IPS-NIHi7 (cell line): ENCODE measurements around the gene MAGI2.

Experiments
- DNase-seq: peaks from one replicate; pipeline ENCODE4 v3.0.0; 2012; ENCODE audit warnings: mixed read lengths; ENCODE audit errors: extremely low spot score

The MAGI2 gene

DNA sequence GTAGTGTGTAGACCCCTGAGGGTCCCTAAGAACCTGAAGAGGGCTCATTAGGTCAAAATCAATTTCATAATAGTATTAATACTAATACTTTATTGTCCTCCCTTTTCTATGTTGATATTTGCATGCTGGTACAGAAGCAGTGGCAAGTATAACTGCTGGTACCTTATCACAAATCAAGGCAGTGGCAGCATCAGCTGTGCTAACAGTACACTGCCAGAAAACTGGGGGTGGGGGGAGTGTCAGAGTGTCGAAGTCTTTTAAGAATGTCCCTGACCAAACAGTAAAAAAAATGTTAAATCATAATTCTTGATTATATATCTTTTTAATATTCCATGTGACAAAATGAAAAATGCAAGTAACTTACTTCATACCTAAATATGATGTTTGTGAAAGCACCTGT, 716.9 kb downstream of the MAGI2 start:
- no peak for DNase-seq

DNA sequence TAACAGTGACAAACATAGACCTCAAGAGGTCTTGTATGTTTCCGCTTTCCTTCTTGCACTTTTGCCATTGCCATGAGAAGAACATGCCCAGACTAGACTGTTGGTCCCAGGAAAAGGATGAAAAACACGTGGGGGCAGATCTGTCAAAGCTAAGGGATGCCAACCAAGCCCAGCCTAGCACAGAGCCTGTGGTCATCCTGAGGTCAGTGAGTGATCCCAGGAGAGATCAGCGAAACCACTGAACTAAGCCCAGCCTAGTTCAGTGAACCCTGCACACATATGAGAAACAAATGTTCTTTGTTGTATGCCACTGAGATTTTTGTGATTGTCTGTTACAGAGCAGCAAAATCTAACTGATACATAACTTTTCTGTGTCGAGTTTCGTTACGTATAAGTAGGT, 718.8 kb downstream of the MAGI2 start:
- no peak for DNase-seq

DNA sequence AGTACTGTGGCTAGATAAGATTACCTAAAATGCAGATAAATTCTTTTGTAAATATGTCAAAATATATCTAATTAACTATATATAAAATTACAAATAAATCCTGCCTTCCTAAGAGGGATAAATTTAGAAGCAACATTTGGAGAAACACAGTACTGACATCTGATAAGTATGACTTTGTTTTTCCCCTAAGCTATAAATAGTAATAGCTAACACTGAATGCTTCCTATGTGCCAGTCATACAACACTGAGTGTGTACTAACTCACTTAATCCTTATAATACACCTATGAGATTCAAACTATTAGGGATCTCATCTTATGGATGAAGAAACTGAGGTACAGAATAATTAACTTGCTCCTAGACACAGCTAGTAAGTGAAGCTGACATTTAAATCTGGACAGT, 733.4 kb downstream of the MAGI2 start:
- DNase-seq: no peak

DNA sequence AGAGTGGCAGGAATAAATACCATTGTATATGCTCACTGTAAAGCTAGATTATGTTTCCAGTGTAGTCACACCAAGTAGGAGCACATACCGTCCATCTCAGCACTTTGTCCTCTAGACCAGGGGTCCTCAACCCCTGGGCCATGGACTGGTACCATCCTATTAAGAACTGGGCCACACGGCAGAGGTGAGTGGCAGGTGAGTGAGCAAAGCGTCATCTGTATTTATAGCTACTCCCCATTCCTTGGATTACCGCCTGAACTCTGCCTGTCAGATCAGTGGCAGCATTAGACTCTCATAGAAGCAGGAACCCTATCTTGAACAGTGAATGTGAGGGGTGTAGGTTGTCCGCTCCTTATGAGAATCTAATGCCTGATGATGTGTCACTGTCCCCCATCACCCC, 735.3 kb downstream of the MAGI2 start:
- no peak for DNase-seq

DNA sequence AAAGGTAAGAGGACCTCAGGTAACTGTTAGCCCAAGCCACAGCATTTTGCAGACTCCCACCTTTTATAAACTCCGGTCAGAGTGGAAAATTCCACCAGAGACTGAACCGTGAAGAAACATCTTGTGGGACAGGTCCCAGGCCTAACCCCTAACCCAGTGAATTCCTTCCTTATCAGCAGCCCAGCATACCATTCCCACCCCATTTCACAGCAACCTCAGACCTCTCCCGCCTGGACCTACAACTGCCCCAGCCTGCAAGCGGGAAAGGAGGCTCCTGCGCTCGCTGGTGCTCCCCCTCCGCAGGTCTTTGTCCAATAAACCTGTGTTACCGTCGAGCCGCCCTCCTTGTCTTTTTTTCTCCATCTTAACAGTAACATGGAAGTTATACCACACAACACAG, 736.6 kb downstream of the MAGI2 start:
- peak; percentile 45 for DNase-seq

DNA sequence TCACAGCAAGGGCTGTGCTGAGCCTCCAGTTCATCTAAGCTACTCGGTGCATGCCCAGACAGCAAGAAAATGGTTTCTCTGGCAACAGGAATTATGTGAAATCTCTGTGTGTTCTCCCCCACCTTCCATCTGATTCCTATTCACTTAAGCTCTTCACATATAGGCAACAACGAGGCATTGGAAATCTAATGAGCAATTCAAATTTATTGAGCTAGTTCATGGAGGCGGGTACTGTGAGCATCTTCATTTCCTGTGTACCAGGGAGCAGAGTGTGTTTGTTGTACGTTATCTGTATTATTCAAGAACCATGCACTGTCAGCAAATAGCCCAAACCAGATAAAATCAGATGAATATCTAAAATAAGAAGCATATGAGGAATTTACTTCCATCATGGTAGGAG, 739.1 kb downstream of the MAGI2 start:
- no peak for DNase-seq

DNA sequence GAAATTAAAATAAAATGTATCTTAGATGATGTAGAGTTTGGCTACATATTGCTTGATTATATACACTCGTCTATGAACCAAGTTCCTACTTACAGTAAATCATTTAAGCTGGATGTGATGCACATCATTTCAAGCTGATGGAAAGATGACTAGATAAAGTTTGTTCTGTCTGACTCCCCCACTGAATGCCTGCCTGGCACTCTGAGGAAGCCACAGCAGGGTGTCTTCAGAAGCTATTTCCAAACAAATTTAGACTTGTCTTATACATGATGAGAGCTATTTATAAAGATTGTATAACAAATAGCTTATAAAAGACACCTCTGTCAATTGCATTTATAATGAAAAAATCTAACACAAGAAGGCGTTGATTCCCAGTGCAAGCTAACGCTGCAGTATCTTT, 741.4 kb downstream of the MAGI2 start:
- DNase-seq: no peak

DNA sequence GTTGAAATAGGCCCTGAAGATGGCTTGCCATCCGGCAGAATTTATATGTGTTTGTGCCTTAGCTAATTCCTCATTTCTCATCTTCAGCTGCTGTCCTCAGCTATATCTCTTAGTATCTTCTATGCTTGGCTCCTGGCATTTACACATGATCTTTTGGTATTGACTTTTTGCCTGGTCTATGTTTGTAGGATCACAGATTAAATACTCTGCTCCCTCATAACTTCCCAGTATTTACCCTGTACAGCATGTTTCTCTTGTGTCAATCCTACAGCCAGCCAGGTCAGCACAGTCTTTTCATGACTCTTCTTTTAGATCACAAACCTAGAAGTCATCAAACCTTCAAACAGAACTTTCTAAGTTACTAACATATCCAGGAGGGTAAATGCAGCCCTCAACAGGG, 743.8 kb downstream of the MAGI2 start:
- no peak for DNase-seq

DNA sequence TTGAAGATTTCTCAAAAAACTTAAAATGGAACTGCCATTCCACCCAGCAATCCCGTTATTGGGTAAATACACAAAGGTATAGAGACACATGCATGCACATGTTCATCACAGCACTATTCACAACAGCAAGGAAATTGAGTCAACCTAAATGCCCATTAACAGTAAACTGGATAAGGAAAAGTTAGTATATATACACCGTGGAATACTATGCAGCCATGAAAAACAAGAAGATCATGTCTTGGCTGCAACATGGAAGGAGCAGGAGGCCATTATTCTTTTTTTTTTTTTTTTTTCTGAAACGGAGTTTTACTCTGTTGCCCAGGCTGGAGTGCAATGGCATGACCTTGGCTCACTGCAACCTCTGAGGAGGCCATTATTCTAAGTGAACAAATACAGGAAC, 749.0 kb downstream of the MAGI2 start:
- DNase-seq: no peak

DNA sequence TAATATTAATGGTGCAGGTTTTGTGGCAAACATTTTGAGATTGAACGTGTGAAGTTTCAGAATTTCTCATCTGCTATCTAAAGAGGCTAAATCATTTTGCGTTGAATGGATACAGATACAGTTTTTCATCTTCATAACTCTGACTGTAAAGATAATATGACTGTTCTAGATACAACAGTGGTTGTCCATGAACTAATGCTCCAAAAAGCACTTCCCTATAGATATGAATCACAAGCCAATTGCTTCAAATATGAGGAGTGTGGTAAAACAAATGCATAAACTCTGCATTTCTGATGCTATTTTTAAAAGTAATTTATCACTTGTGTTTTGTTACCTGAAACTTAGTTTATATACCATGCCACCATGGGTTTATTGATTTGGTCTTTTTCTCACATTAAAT, 750.1 kb downstream of the MAGI2 start:
- no peak for DNase-seq

DNA sequence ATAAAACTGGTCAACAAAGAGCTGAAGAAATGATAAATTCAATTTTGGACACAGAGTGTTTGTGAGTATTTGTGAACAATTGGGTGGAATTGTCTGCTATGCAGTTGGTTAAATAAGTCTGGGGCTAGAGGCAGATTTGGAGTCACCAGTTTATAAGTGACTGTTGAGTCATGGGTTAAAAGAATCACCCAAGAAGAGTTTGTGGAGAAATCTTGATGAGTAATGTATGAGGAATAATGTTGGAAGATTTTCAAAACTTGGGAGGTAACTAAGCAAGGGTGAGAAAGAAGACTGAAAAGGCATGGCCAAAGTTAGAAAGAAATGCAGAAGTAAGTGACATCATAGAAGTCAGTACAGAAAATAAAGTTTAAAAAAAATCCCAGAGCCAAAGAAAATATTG, 750.7 kb downstream of the MAGI2 start:
- DNase-seq: no peak

DNA sequence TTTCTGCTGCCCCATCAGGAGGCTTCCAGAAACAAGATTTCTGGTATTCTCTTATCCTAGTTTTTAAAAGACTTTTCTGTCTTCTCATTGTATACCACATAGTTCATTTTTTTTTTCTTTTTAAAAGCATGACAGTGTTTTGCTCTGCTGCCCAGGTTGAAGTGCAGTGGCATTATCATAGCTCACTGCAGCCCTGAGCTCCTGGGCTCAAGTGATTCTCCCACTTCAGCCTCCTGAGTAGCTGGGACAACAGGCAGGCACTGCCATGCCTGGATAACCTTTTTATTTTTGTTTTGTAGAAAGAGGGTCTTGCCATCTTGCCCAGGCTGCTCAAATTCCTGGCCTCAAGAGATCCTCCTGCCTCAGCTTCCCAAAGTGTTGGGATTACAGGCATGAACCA, 757.6 kb downstream of the MAGI2 start:
- DNase-seq: no peak

DNA sequence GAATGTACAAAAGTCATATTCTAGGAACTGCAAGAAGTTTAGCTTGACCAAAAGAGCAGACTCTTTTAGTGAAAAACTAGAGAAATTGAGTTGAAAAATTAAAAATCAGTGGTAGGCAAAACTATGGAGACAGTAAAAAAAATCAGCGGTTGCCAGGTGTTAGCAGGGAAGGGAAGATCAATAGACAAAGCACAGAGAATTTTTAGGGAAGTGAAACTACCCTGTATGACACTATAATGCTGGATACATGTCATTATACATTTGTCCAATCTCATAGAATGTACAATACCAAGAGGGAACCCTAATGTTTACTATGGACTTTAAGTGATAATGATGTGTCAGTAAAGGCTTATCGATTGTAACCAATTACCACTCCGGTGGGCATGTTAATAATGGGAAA, 761.9 kb downstream of the MAGI2 start:
- no peak for DNase-seq

DNA sequence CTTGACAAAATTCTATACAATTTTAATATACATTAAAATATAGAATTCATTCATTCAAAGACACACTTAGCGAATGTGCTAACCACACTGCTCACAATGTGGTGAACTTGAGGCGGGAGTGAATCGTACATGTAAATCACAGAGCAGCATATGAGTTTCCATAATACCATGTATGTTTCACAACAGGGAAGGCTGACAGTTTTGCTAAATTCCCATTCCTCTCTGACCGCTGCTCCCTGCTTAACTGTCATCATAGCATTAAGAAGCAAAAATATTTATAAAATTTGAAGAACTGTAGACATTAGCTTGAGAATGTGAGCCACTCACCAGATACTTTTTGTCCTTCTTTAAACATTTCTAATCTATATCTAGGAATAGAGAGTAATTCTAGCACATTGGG, 763.3 kb downstream of the MAGI2 start:
- DNase-seq: no peak

DNA sequence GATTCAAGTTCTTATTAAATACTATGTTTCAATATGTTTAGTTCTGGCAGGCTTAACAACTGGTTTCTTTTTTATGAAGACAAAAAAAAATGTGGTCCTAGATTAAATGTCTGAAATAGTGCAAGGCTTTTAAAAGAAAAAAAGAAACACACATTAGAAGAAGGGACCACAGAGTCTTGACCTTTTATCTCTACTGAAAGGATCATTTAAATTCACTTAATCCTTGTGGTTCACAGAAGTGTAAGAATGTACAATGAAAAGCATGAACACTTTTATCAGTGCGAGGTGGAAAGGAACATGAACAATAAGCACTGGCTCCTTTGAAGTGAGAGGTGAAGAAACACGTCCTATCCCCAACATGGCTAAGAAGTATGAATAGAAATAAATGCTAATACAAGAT, 765.1 kb downstream of the MAGI2 start:
- DNase-seq: no peak

DNA sequence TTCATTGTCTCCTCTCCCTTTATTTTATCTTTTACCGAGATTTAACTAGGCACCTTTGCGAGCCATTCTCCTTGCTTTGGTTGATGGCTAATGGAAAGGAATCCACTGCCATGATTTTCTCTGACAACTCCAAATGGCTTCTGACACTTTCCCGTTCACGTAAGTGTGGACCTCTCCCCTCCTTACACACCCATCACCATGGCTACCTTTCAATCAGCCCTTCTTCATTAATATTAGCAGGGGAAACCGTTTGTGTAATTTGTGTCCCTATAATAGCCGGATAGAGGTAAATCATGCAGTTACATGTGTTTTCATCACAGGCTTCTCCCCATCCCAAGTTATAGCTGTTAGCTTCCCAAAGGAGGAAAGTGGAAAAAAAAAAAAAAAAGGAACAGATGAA, 767.3 kb downstream of the MAGI2 start:
- DNase-seq: no peak

DNA sequence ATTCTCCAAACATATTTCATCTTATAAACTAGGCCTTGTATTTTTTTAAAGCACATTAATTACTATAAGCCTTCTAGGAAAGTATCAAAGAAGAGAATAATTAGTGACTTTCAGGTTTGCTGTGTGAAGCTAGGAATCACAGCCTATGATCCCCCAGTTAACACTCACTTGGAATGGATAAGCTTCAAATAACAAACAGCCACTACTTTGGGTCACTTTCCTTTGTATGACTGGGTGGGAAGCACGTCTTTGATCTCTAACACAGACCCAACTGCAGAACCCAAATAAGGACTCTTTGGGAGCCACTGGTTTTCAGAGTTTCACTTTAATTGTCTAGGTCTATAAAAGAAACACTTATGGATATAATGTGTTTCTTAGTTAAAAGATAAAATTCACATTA, 769.3 kb downstream of the MAGI2 start:
- no peak for DNase-seq

DNA sequence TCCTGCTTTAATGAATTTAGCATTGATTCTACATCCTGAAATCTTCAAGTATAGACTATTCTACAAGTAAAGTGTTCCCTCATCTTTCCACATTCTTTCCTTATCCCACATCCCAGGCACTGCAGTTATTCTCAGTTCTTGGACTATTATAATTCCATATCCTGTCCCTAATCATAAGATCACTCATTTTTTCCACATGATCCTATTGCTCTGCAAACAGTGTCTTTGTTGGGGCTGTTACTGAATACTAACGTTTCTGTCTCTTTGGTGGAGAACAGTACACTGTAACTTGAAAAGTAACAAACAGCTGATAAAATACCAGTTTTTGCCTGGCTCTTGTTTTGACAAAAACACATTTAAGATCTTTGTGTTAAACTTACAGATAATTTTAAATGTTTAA, 769.9 kb downstream of the MAGI2 start:
- DNase-seq: no peak

DNA sequence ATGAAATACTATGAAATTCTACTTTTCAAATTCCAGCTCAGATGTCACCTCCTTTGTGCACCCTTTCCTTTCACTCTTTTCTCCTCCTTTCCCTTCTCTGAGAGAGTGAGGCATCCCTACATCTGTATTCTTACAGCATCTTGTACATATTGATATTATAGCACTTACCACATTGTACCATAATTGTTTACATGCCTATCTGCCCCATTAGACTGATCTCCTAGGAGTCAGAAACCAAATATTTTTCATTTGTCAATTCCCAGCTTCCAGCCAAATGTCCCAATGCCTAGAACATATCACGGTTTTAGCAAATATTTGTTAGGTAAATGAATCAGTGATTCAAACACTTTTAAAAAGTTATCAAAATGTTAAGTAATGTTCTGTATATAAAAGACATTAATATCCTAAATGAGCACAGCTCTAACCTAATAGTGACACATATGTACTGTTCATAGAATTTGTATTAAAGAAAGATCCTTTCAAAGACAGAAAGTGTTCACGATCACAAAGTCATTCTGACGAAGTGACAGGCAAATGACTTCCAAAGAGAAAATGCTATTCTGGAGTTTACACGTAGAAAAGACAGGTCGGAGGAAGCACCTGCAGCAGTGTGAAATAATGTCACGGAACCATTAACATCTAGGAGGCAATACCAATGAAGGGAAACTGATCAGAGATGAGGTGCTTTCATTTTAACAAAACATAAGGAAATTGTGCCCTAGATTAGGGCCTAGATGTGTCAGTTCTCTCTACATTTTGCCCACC, 774.2 kb downstream of the MAGI2 start:
- DNase-seq: no peak

DNA sequence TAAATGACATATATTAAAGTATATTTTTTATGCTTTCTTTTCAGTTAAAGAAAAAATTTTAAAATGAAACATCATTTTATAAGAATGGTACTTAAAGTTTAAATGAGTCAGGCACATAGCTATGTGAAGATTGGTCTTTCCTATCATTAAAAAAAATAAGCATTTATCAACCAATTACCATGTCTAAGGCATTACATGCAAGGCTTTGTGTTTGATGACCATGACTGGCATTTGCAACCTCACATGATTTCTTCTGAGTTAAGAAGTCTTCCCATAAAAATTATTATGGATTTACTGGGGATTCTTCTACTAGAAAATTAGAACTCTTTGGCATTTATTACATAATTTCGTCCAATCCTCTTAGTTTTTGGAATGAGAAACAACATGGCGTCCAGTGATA, 776.1 kb downstream of the MAGI2 start:
- DNase-seq: no peak

DNA sequence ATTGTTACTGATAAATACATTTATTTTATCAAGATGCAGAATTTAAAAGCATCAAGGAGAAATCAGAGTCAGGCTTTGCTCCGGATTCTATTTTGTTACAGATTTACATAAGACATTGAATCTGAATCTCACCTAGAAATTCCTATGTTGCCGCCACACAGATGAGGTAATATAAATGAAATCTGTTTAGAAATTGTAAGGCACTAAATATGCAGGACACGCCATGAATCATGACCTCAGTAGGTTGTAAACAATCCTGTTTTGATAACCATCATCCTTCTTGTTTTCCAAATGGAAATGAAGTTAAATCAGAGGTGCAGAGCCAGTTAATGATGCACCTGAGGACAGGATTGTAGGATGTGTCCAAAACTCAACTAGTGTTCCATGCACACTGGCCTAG, 778.0 kb downstream of the MAGI2 start:
- no peak for DNase-seq

DNA sequence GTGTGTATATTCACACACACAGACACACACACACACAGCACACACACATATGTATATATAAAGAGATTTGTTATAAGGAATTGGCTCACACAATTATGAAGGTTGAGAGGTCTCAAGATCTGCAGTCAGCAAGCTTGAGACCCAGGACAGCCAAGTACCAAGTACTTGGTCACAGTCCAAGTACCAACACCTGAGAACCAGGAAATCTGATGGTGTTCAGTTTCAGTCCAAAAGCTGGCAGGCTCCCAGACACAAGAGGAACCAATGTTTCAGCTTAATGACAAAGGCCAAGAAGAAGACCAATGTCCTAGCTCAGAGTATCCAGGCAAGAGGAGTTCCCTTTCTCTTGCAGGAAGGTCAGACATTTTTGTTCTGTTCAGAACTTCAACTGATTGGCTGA, 780.2 kb downstream of the MAGI2 start:
- no peak for DNase-seq

DNA sequence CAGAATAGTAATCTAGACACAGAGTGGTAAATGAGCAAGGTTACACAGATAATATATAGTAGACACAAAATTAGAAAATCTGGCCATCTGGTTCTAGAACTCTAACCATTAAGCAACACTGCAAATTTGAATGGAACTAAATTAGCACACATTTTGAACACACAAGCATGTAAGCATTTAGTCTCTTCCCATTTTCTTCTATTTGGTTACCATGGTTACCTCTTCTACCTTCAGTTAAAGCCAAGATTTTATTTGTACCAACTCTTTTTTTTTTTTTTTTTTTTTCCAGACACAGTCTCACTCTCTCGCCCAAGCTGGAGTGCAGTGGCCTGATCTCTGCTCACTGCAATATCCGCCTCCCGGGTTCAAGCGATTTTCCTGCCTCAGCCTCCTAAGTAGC, 790.5 kb downstream of the MAGI2 start:
- DNase-seq: no peak

DNA sequence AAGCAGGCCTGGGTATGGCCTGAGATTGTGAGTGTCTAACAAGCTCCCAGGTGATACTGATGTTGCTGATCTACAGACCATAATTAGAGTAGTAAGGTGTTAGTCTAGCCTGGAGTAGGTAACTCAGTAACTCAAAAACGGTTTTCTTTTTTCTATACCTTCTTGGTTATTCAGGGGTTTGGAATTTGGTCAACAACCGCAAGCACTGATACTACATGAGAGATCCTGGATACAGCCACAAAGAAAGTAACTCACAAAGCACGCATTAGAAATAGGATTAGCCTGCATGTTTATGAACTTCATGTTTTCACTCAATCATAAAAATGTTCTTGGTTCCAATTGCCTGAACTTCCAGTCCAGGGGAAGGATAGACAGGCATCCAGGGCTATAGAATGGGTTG, 803.5 kb downstream of the MAGI2 start:
- DNase-seq: no peak
